KMS-11 (cell line): Measurements from ENCODE around the gene CLCN5.

ENCODE experiments used
- H2AFZ ChIP-seq: fragments of 200-600 bp; sonication (generic); 2 replicates; pipeline ENCODE4 v1.6.1; 2016; ENCODE audit warnings: antibody characterized with exemption, mixed run types, low read depth
- H3K27ac ChIP-seq: fragments of 200-600 bp; sonication (generic); 2 replicates; pipeline ENCODE4 v1.6.1; 2016; ENCODE audit warnings: mild to moderate bottlenecking, mixed run types
- H3K27me3 ChIP-seq: fragments of 200-600 bp; sonication (generic); 2 replicates; pipeline ENCODE4 v1.6.1; 2017; ENCODE audit warnings: mild to moderate bottlenecking, low read depth, mixed run types, moderate library complexity; ENCODE audit not compliant: insufficient read depth
- H3K36me3 ChIP-seq: fragments of 200-600 bp; sonication (generic); 2 replicates; pipeline ENCODE4 v1.6.1; 2017; ENCODE audit warnings: mild to moderate bottlenecking, mixed run types; ENCODE audit not compliant: insufficient read depth
- H3K4me1 ChIP-seq: fragments of 200-600 bp; sonication (generic); 2 replicates; pipeline ENCODE4 v1.6.1; 2016; ENCODE audit warnings: mild to moderate bottlenecking, low read depth, mixed run types; ENCODE audit not compliant: poor library complexity, severe bottlenecking
- H3K4me2 ChIP-seq: fragments of 200-600 bp; sonication (generic); 2 replicates; pipeline ENCODE4 v1.7.0; 2016; ENCODE audit warnings: mild to moderate bottlenecking, mixed run types
- H3K4me3 ChIP-seq: fragments of 200-600 bp; sonication (generic); IDR thresholded peaks from 2 replicates; pipeline ENCODE4 v1.6.1; 2017; ENCODE audit warnings: low read depth, low read length, mixed read lengths; ENCODE audit not compliant: insufficient read depth
- H3K79me2 ChIP-seq: fragments of 200-600 bp; sonication (generic); 2 replicates; pipeline ENCODE4 v1.6.1; 2016; ENCODE audit warnings: low read depth, mixed run types; ENCODE audit not compliant: insufficient read depth
- H3K9ac ChIP-seq: fragments of 200-600 bp; sonication (generic); 2 replicates; pipeline ENCODE4 v1.6.1; 2016; ENCODE audit warnings: mild to moderate bottlenecking, mixed run types
- H4K20me1 ChIP-seq: fragments of 200-600 bp; sonication (generic); 2 replicates; pipeline ENCODE4 v1.6.1; 2016; ENCODE audit warnings: mild to moderate bottlenecking, mixed run types; ENCODE audit not compliant: insufficient read depth
- CTCF ChIP-seq: fragments of 200-600 bp; sonication (generic); conservative IDR thresholded peaks from 2 replicates; pipeline ENCODE4 v1.6.1; 2017; ENCODE audit warnings: low read depth, mild to moderate bottlenecking, antibody characterized with exemption, low read length, moderate library complexity, mixed read lengths

CLCN5 gene

GRCh38 chrX:49992853-49993252, 70.5 kb downstream of the CLCN5 start:
- no peak overlapping the region for H3K9ac ChIP-seq
- no peaks in the 10 kb centered on the region for H3K4me1 ChIP-seq
- H3K4me2 ChIP-seq, result no peak overlapping the region
- H3K36me3 ChIP-seq, result no peaks in the 10 kb centered on the region
- H4K20me1 ChIP-seq, result no peaks in the 10 kb centered on the region
- H3K79me2 ChIP-seq, result no peaks in the 10 kb centered on the region
- no peaks in the 10 kb centered on the region for H3K27me3 ChIP-seq
- no peak overlapping the region for H3K27ac ChIP-seq
- no peak for TF ChIP-seq CTCF
- H2AFZ ChIP-seq, result no peak overlapping the region
- H3K4me3 ChIP-seq, result no peak overlapping the region

- TF ChIP-seq CTCF, result no peak
- Histone ChIP-seq H3K27ac (no peak overlapping the region), H3K4me2 (no peak overlapping the region), H3K4me1 (no peaks in the 10 kb centered on the region), H3K27me3 (no peaks in the 10 kb centered on the region), H3K36me3 (no peaks in the 10 kb centered on the region), H3K4me3 (no peak overlapping the region), H3K79me2 (no peaks in the 10 kb centered on the region), H2AFZ (no peak overlapping the region), H4K20me1 (no peaks in the 10 kb centered on the region), H3K9ac (no peak overlapping the region)
Observed at GRCh38 chrX:49993661-49994060, 71.3 kb downstream of the CLCN5 start.

GRCh38 chrX:49995107-49995731, 72.8 kb downstream of the CLCN5 start:
- no peaks in the 10 kb centered on the region for H3K36me3 ChIP-seq
- H3K4me3 ChIP-seq, result no peak overlapping the region
- no peak overlapping the region for H3K9ac ChIP-seq
- no peak overlapping the region for H2AFZ ChIP-seq
- H3K27ac ChIP-seq, result no peak overlapping the region
- no peaks in the 10 kb centered on the region for H3K27me3 ChIP-seq
- no peaks in the 10 kb centered on the region for H3K4me1 ChIP-seq
- no peaks in the 10 kb centered on the region for H3K79me2 ChIP-seq
- TF ChIP-seq CTCF, result no peak
- no peaks in the 10 kb centered on the region for H4K20me1 ChIP-seq
- no peak overlapping the region for H3K4me2 ChIP-seq

- Histone ChIP-seq H3K27ac (no peak overlapping the region), H3K4me2 (no peak overlapping the region)
Observed at GRCh38 chrX:49995795-49996455, 73.5 kb downstream of the CLCN5 start.

More at GRCh38 chrX:49995795-49996455, 73.5 kb downstream of the CLCN5 start:
- no peak overlapping the region for H2AFZ ChIP-seq
- no peaks in the 10 kb centered on the region for H3K79me2 ChIP-seq
- no peak for TF ChIP-seq CTCF
- H3K36me3 ChIP-seq, result no peaks in the 10 kb centered on the region
- H4K20me1 ChIP-seq, result no peaks in the 10 kb centered on the region
- no peaks in the 10 kb centered on the region for H3K4me1 ChIP-seq
- no peaks in the 10 kb centered on the region for H3K27me3 ChIP-seq
- no peak overlapping the region for H3K4me3 ChIP-seq
- no peak overlapping the region for H3K9ac ChIP-seq
